Measurements from ENCODE around the gene IQCE.

The IQCE gene

DNA sequence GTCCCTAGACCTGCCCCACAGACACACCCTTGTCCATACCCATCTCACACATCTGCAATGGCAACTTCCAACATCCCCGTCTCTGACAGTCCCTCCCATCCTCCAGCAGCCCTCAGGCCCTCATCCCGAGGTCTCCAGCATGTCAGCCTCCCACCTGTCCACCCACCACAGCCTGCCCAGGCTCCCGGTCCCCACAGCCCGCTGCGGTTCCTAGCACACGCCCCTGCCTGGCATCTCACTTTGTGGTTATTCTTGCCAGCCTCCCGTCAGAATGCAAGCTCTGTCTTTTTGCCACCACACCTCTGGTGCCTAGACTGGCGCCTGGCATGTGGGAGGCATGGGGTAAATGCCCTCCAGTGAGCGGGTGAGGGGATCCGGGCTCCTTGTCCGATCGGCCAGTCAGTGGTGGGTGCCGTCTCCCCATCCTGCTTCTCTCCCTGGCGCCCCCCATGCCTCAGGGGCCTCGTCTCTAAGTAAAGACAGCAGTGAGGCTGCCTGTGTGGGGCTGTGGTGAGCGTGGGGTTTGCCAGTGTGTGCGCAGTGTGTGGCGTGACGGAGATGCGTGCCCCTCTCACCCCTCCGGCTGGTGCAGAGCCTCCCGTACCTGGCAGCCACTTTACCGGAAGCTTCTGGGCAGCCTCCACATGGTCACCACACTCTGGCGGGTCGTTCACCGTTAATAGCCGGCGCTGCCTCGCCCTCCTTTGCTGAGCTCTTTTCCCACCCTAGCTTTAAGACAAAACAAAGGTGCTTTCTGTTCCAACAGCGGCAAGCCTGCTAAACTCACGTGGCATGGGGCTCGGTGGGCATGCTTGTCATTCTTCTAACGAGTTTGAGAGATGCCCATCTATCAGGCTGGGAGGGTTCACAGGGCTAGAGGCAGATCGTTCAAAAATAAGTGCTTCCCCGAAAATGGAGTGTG, 44.5 kb downstream of the IQCE start:
- Histone ChIP-seq H3K4me3 (ENCODE audit: low read depth, low read length) (no peak overlapping the region), H3K27me3 (replicated peaks) (no peaks in the 10 kb centered on the region), H3K27ac (no peak overlapping the region), H3K36me3 (replicated peaks) (peaks cover 8% of the 10 kb centered on the region)
- TF ChIP-seq, protein P1, sequence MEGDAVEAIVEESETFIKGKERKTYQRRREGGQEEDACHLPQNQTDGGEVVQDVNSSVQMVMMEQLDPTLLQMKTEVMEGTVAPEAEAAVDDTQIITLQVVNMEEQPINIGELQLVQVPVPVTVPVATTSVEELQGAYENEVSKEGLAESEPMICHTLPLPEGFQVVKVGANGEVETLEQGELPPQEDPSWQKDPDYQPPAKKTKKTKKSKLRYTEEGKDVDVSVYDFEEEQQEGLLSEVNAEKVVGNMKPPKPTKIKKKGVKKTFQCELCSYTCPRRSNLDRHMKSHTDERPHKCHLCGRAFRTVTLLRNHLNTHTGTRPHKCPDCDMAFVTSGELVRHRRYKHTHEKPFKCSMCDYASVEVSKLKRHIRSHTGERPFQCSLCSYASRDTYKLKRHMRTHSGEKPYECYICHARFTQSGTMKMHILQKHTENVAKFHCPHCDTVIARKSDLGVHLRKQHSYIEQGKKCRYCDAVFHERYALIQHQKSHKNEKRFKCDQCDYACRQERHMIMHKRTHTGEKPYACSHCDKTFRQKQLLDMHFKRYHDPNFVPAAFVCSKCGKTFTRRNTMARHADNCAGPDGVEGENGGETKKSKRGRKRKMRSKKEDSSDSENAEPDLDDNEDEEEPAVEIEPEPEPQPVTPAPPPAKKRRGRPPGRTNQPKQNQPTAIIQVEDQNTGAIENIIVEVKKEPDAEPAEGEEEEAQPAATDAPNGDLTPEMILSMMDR (IDR thresholded peaks at IDR 0.05; ENCODE audit: low read depth, low read length, missing control alignments), result no peak
- DNase-seq, result no peak
- in situ Hi-C loops (cut with HindIII; ENCODE audit: low pct_ligation_motif_present, low sequenced_read_pairs), result no loop called here

DNA sequence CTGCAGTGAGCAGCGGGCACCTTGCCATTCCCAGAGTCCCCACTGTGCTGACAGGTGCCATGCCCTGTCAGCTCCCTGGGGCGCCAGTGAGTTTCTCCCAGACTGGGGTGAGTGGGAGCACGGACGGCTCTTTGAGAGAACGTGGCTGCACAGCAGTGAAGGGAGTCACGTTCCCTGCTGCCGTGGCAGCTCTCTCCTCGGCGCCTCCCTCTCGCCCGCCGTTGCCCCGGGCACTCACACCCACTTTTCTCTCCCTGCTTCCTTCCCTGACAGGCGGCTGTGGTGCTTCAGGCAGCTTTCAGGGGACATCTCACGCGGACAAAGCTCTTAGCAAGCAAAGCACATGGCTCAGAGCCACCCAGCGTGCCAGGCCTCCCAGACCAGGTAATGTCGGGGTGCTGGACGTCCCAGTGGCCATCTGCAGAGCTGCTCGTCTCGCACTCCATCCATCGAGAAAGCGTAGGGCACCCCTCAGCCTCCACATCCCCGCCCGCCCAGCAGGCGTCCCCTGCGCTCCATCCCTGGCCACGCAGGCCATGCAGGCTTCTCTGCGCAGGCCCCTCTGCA, 45.9 kb downstream of the IQCE start:
- in situ Hi-C loops (cut with HindIII; ENCODE audit: low pct_ligation_motif_present, low sequenced_read_pairs), result no loop called here

DNA sequence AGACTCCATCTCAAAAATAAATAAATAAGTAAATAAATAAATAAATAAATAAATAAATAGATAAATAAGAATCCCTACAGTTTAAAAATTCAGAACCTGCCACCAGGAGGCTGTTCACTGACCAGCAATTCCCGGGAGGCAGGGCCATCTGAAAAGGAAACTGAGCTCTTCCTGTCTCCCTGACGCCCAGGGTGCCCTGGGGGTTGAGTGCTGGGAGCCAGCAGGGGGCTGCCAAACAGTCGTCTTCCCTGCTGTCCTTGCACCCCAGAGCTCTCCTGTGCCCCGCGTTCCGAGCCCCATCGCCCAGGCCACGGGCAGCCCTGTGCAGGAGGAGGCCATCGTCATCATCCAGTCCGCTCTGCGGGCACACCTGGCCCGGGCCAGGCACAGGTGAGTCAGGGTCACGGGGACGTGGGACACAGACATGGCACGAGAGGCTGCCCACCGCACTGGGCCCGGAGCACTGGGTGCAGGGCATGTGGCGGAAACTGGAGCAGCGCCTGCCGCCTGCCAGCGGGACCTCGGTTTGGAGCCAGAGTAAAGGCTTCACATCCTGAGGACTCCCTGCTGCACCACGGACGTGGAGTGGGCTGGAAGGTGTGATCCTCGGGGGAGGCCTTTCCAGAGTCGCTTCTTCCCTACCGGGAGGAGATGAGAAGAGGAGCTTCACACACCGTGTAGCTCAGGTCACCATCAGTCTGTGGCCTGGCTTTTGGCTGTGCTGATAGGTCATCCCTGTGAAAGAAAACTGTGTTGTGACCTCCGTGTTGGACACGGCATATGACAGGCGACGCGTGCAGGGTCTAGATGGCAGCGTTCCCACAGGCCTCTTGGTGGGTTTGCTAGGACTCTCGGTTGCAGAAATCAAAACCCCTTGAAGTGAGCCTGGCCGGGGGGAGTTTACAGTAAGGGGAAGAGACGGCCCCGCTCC, 47.1 kb downstream of the IQCE start:
- Histone ChIP-seq H3K27me3 (replicated peaks) (no peaks in the 10 kb centered on the region), H3K4me3 (ENCODE audit: low read depth, low read length) (no peak overlapping the region), H3K27ac (no peak overlapping the region), H3K36me3 (replicated peaks) (peaks cover 2% of the 10 kb centered on the region)
- no peak for DNase-seq
- in situ Hi-C loops (cut with HindIII; ENCODE audit: low pct_ligation_motif_present, low sequenced_read_pairs), result no loop called here
- TF ChIP-seq, protein P1 (IDR thresholded peaks at IDR 0.05; ENCODE audit: low read depth, low read length, missing control alignments), result peak; percentile 14

More for the DNA sequence above, 45.9 kb downstream of the IQCE start:
- Histone ChIP-seq H3K27me3 (replicated peaks) (no peaks in the 10 kb centered on the region), H3K36me3 (replicated peaks) (peaks cover 2% of the 10 kb centered on the region), H3K27ac (no peak overlapping the region), H3K4me3 (ENCODE audit: low read depth, low read length) (no peak overlapping the region)
- no peak for DNase-seq
- TF ChIP-seq, protein P1 (IDR thresholded peaks at IDR 0.05; ENCODE audit: low read depth, low read length, missing control alignments), result no peak

DNA sequence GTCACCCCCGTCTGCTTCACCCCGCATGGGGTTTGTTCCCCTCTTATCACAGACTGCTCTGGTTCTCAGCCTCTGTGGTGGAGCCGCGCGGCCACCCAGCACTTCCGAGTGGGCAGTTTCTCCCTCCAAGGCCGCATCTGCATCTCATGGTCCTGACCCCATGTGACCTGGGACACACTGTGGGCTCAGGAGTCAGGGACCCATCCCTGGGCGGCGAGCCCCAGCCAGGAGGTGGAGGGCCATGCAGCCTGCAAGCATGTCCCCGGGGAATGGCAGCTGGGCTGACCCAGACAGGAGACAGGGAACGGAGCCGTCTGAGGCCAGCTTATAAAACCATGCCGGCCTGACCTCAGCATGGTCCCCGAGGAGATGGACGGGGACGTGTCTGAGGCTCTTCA, 47.8 kb downstream of the IQCE start:
- in situ Hi-C loops (cut with HindIII; ENCODE audit: low pct_ligation_motif_present, low sequenced_read_pairs), result no loop called here
- no peak overlapping the region for H3K4me3 ChIP-seq (ENCODE audit: low read depth, low read length)
- H3K27me3 ChIP-seq (replicated peaks), result no peaks in the 10 kb centered on the region
- TF ChIP-seq, protein P1 (IDR thresholded peaks at IDR 0.05; ENCODE audit: low read depth, low read length, missing control alignments), result no peak
- DNase-seq, result no peak
- peaks cover under 1% of the 10 kb centered on the region for H3K36me3 ChIP-seq (replicated peaks)
- no peak overlapping the region for H3K27ac ChIP-seq

DNA sequence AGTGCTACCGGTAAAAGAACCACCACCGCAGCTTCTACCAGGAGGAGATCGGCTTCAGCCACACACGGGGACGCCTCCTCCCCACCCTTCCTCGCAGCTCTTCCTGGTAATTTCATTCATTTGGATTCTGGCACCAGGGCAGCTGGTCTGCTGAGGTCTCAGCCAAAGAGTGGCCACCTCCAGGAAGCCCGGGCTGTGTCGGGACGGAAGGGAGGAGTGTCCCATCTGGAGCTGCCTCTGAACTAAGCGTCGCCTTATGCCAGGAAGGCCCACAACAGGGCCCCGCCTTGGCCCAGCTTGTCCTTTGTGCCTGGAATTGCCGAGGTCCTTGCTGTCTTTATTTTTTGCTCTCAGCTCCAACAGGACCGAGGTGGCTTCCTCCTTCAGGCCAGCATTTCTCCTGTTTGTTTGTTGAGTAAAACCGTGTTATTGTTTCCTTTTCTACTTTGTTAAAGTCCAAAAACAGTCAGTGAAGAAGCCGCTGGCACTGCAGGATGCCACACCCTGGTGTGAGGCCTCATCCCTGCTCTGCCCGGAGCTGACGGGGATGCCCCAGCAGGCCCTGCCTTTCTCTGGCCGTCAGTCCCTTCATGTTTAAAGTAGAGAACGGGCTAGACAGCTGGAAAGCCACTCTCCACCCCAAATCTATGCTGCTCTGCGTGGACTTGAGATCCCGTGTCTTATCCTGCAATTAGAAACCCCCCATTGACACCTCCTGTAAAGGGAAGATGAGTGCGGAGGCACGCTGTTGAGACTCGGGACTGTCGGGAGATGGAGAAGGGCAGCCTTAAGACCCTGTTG, 48.5 kb downstream of the IQCE start:
- no peak for DNase-seq
- TF ChIP-seq, protein P1 (IDR thresholded peaks at IDR 0.05; ENCODE audit: low read depth, low read length, missing control alignments), result no peak
- H3K36me3 ChIP-seq (replicated peaks), result no peaks in the 10 kb centered on the region
- no peak overlapping the region for H3K27ac ChIP-seq
- H3K4me3 ChIP-seq (ENCODE audit: low read depth, low read length), result no peak overlapping the region
- H3K27me3 ChIP-seq (replicated peaks), result no peaks in the 10 kb centered on the region
- in situ Hi-C loops (cut with HindIII; ENCODE audit: low pct_ligation_motif_present, low sequenced_read_pairs), result no loop called here
